CD4-positive, alpha-beta T cell treated with Interleukin-15 for 4 hours (primary cell): ENCODE data around the gene PTPRD.
"Not testable (repeated sequence)": the region's sequence is repeated elsewhere in the genome, so short reads cannot be mapped to it uniquely, and the experiment has no call there.

Source experiments
- DNase-seq: peaks from one replicate; pipeline ENCODE4 v3.0.0-alpha.2; 2020; ENCODE audit warnings: low spot score

Gene PTPRD

DNA sequence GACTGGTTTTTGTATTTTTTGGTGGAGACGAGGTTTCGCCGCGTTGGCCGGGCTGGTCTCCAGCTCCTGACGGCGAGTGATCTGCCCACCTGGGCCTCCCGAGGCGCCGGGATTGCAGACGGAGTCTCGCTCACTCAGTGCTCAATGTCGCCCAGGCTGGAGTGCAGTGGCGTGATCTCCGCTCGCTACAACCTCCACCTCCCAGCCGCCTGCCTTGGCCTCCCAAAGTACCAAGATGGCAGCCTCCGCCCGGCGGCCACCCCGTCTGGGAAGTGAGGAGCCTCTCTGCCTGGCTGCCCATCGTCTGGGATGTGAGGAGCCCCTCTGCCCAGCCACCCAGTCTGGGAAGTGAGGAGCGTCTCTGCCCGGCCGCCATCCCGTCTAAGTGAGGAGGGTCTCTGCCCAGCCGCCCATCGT is 163.6 kb downstream of the PTPRD start:
- not testable (repeated sequence) for DNase-seq

DNA sequence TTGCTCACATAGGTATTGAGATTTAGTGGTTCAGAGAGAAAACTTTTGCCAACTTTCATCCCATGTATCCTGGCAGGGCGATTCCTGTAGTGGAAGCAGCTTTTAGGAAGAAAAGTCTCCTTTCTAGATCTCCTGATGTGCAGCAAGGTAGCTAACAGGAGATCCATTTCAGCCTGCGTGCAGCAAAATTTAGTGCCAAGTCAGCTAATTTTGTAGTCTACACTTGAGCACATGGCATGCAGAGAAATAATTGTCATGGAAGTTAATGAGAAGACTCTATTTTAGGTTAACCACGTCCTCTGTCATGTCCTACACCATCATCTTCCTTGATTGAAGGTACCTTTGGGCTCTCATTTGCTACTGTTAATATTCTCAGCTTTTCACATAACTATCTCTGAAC is 165.8 kb downstream of the PTPRD start:
- DNase-seq, result no peak

DNA sequence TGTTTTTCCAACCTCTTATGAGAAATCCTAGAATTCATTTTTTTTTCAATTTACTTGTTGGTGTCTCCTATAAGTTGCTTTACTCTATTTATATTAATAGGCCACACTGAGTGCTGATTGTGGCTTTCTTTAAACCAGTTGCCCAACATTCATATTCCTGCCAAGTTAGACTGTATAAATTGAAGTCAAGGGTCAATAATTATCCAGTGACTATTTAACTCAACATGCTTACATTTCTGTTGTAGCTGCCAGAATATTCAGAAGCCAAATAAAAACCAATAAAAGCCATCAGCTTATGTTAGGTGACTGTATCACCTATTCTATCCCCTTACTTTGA is 169.0 kb downstream of the PTPRD start:
- DNase-seq, result no peak

DNA sequence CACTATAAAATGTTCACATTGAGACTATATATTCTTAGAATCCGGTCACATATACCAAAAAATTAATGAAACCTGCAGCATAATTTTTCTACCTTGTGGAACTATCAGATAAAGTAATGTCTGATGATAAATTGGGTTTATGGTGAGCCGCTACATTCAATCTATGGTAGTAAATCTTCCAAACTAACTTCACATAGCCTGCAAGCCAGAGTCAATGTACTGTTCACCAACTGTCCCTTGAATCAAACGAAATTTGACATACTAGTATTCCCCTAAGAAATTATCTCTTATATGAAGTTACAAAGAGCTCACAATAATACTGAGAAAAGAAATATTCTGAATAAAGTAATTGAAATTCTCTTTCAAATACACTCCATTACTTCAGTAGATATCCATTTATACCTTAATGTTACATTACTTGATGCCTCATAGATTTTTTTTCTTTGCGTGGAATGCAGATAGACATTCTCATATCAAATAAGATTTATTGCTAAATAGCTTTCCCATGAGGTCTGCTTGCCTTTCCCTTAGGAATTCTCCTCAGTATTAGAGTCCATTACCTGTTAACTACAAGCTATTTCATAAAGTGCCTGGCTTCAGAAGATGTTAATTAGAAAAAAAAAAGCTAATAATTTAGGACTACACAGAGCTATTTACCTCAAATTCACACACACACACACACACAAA is 169.5 kb downstream of the PTPRD start:
- no peak for DNase-seq

DNA sequence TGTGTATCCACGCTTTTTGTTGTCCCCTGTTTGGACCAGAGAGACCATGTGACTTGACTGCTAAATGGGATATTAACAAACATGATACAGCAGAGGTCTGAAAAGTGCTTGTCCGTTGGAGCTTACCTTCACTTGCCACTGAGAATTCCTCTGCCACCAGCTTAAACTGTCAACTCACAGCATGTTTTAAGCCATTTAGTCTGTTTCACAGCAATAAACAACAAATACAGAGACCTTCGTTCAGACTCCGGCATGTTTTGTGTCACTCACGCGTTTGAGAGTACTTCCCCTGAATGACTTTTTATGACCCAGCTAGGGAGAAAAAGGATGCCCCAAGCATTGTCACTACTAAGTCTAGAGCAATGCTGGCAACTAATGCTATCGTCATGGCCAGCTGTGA is 173.8 kb downstream of the PTPRD start:
- no peak for DNase-seq

DNA sequence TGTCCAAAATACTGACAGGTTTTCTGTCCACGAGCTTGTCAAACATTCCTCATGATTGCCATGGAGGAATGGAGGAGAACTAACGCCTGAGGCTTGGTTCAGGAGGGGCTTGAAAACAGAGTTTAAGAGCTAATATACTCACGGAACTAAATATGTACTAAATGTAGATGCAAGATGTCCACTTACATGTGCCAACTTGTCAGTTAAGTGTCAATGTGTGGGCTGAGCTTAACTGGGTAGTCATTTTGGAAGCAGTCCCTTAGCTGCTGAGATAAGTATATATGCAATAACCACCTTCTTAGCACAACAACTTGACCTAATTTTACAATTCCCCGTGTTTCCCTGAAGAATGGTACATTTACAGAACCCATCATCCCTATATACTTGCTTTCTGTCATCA is 176.0 kb downstream of the PTPRD start:
- no peak for DNase-seq

DNA sequence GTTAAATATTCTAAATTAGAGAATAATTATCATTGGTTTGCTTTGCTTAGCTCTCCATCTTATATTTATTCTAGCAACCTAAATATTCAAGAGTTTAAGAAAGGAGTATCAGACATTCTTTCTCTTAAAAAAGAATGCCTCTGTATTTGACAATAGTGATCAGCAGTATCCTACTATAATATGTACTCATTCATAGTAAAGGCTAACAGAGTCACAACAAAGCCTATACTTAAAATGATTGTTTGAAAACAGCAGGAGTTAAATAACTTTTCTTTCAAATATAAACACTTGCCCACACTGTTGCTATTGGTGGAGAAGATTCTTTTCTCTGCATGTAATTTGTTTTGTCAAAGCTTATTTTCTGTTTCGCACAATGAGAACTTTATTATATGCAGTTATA is 178.4 kb downstream of the PTPRD start:
- DNase-seq, result no peak

DNA sequence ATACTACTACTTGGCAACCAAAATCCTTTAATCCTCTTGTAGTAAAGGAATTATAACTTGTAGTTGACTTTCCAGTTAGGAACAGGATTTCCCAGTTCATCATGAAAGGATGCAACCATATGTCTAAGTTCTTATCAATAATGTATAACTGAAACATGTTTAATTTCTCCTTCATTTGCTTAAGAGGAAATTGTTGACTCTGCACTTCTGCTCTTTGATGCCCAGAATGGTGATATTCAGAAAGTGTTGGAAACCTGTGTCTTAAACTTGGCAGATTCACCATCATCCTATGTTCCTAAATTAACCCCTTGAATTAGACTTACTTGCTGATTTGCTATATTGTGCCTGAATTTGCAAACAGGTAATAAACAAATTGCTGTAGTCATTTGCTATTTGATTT is 201.5 kb downstream of the PTPRD start:
- no peak for DNase-seq

DNA sequence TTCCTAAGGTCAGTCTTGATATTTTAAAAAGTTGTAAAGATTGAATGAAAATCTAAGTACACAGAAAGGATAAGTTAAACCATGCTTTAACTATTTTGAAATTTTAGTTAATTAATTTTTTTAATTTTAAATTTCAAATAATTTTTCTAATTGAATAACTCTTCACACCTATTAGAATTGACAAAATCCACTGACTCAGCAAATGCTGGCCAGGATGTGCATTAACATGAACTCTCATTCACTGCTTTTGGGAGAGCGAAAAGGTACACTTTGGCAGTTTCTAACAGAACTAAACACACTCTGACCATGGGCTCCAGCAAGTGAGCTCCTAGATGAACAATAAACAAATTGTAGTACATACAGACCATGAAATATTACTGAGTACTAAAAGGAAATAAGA is 209.5 kb downstream of the PTPRD start:
- no peak for DNase-seq

DNA sequence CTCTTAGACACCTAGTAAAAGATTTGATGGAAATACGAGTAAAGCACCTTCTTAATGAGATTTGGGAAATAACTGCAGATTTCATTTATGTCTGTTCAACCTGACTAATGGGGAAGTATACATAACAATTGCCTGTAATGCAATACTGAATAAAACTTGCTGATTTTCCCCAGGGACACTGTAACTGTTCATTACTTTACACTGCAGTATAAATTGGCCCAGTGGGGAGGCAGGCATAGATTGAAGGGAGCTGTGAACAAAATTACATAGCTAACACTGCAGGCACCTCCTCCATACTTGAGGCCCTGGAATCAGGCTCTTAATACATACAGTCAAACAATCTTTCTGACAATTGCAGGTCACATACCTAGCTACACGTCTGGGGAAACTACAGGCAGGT is 216.2 kb downstream of the PTPRD start:
- DNase-seq, result no peak

DNA sequence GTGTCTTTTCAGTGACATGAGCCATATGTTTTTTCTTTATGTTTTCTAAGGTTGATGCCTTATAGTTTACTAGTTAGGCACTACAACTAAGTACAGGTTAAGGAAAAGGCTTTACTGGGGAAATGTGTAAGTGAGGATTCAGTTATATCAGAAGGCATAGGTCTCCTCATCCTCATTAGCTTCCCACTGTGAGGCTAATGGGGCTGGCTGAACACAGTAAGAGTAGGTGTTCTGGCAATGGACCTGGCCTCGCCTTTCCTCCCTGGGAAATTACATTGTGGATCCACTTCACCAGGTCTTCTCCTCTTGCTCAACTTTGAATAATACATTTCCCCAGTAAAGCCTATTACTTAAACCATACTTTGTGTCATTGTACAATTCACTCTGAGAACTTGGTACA is 225.5 kb downstream of the PTPRD start:
- no peak for DNase-seq

DNA sequence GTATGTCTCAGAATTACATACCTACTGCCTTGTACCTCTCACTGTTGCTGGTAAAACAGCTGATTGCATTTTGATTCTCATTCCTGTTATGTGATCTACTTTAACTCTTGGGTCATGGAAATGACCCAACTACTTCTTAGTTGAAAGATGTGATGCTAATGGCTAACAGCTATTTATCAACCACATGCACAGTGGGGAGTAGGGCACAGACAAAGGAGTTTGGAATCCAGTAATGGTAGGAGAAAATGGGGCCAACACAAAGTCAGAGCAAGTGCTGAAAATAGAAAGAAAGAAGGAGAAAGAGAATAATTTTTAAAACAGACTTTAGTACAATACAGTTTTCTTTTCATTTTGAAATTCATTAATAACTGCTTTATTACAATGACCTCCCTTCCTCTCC is 241.0 kb downstream of the PTPRD start:
- DNase-seq, result no peak

DNA sequence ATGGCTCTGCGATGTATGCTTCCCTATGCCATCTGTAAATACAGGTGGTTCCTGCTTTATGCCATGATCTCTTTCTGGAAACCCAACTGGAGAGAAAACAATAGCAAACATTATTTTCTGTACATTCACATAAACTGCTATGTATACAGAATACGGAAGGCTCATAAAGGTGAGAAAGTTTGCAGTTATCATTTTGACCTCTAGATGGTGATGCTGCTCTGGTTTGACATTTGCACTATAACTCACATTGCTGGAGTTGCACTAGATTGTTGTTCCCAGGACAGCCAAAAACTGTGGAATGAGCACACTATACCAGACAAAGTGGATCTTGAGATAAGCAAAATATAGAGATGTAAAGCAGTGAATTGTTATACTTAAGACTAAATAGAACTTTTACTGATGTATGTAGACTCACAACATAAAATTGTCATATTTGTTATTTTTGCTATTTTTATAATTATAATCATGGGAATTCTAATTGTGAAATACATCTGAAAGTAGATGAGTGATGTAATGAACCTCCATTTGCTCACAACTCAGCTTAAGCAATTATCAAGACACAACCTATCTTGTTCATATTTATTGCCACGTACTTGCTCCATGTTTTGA is 246.5 kb downstream of the PTPRD start:
- no peak for DNase-seq

DNA sequence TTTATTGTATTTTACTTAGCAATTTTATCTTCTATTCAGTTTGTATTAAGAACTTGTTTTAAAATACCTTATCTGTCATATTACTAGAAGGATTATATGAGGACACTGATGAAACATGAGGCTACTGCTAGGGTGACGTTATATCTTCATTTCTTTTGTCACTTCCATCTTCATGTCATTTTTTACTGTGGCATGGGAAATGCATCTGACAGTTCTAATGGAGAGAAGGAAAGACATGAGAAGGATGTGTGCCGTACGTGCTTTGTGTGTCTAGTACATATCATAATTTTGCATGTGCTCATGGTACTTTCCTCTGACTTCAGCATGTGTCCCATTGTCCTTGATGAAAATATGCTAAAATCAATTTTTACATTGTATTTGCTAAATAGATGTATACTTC is 258.2 kb downstream of the PTPRD start:
- DNase-seq, result no peak

DNA sequence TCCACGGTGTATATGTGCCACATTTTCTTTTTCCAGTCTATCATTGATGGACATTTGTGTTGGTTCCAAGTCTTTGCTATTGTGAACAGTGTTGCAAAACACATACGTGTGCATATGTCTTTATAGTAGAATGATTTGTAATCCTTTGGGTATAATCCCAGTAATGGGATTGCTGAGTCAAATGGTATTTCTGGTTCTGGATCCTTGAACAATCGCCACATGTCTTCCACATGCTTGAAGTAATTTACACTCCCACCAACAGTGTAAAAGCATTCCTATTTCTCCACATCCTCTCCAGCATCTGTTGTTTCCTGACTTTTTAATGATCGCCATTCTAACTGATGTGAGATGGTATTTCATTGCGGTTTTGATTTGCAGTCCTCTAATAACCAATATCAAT is 267.2 kb downstream of the PTPRD start:
- DNase-seq, result not testable (repeated sequence)

DNA sequence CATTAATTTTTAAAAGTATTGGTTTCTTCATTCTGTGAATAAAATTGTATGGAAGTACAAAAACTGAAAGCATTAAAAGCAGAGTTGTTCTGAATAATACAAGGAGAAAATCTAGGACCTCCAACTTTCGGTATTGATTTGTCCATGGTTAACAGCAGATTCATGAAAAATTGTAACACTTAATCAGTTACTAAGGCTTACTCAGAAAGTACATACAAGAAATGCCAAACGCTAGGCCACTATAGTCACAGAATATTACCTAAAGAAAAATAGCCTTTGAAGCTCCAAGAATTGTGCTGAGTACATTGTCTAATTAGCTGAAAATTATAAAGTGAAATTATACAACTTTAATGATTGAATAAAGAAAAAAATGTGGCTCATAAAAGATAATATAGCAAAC is 271.7 kb downstream of the PTPRD start:
- DNase-seq, result no peak

DNA sequence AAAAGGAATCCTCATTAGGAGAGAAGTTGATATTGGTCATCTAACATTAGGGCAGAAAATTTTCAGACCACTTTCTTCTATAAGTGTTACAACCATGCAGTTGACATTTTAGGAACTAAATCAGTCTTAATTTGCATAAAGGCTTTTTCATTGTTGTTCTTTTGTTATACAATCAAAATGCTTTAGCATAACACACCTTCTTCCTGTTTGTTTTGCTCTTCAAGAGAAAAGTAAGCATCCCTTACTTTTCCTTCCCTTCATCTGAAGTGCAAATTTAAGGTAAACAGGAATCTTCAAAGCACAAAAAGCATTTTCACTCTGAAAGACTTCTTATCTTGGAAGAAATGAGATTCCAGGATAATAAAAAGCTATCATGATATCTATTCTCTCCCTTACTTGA is 273.6 kb downstream of the PTPRD start:
- DNase-seq, result no peak

DNA sequence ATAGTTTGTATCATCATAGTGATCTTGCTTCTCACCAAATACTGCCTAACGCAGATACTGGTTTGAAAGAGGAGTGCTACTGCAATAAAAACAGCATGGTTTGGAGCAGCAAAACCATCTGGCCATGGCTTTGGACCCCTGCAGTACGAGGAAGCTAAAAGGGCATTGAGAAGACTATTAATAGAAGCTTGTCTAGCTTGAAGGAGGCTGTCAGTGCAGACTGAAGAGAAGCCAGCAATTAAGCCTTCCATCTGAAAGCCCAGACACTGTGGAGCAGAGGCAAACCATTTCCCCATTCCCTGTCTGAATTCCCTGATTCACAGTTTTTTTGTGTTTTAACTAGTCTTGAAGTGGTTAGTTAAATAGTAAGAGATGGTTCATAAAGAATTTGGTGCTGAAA is 281.6 kb downstream of the PTPRD start:
- no peak for DNase-seq

DNA sequence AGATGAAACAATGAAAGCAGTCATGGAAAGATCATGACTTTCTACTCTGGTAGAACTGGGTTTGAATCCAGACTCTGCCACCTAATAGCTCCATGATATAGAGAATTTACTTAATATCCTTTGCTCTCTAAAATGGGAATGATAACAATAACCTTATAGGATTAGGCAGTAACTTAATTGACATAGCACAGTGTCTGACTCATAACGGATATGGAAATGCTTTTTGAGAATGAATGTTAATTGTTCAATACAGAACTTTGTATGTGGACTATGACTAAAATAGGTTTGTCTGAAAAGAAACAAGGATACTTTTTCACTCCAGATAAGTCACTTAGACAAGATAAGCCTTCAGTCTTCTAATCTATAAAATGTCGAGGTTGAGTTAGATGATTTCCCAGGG is 330.7 kb downstream of the PTPRD start:
- DNase-seq, result no peak

DNA sequence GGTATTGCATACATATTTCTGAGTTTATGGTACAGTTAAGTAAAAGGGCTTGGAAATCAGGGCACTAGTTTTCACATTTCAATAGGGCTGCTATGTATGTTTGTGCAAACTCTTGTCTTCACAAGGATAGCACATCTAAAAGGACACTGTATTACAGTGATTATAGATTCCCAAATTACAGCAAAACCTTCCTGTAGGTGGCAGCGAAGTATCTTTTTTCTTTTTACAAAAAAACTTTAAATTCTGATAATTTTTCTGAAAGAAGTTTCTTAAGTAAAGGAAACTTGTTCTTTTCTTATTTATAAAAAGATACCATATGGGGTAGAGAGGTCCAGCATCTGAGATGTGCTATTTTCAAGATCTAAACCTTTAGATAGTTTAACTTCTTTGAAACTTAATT is 337.8 kb downstream of the PTPRD start:
- no peak for DNase-seq

DNA sequence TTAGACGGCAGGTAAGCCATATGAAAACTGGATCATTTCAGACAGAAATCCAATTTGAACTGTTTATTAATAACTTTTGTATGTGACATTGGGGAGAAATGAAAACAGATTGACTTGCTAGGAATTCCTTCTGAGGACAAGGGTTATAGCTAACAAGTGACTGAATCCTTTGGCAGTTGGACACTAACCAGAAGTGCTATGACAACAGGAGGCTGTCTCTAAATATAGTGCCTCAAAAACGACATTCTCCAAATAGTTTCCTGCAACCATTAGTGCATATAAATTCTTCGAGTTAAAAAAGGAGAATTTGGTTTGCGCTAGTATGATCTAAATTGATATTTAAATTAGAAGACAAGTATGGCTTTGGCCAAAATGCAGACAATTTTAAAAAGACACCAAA is 338.6 kb downstream of the PTPRD start:
- DNase-seq, result no peak

DNA sequence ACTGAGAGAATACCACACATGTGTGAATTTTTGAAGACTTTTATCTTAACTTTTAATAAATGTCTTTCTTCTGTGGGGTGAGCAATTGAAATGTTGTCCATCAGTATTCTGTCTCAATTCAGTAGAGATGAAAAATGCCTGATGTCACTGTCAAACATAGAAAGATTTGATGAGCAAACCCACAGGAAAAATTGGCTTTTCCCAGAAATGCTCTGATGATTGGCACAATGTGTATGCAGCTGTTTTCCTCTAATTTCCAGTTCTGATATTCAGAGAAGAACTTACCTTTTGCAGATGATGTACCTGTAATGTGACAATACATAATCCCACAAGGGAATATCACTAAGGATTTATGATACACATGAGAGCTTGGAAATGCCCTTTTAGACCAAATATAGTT is 340.0 kb downstream of the PTPRD start:
- no peak for DNase-seq

DNA sequence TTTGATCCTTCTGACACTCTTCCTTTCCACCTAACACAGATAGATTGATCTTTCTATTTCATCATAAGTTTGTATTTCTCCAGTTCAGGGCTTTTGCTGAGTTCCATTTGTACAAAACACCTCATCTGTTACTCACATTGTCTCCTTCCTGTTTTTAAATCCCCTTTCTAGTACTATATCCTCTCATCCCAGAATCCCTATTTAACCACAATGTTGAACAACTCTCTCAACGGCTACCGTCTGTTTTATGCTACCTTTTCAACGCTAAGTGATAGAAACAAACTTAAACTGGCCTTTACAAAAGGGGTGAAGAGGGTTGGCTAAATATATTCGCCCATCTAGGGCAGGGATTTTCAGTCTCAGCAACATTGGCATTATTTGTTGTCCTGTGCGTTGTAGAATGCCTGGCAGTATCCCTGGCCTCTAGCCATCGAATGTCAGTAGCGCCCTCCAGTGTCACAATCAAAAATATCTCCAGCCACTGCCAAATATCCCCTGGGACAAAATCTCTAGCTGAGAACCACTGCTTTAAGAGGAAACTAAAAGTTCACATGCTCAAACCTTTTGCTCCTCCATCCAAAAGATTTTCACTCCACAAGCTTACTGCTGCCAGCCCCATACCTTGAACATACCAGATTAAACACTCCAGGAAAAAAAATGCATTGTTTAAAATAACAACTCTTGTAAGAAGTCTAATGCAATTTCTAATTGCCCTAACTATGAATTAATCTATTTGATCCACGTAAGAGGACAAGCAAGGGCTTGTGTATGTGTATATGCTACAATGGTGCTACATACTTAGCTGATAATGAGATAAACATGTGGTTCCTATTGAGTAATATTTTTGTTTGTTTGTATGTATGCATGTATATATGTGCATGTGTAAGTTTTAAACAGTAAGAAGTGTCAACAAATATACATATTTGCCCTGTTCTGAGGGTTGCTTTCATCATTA is 344.0 kb downstream of the PTPRD start:
- no peak for DNase-seq
